MM.1S (cell line): ENCODE results near the gene BTN2A1.

Experiments
- DNase-seq: peaks from one replicate; pipeline ENCODE4 v3.0.0-alpha.2; 2015
- H2AFZ ChIP-seq: fragments of 300-600 bp; sonication (generic); 2 replicates; pipeline ENCODE4 v1.6.0; 2016; ENCODE audit warnings: antibody characterized with exemption, low read length
- H3F3A ChIP-seq: fragments of 300-600 bp; sonication (generic); 2 replicates; pipeline ENCODE4 v1.6.1; 2016; ENCODE audit warnings: mild to moderate bottlenecking, antibody characterized with exemption, low read length, moderate library complexity, mixed read lengths; ENCODE audit not compliant: insufficient read depth
- H3K27ac ChIP-seq: fragments of 300-600 bp; sonication (generic); 2 replicates; pipeline ENCODE4 v1.5.1; 2016; ENCODE audit warnings: mild to moderate bottlenecking, low read length
- H3K27me3 ChIP-seq: fragments of 300-600 bp; sonication (generic); replicated peaks from 2 replicates; pipeline ENCODE4 v1.6.0; 2016; ENCODE audit warnings: low read length; ENCODE audit not compliant: insufficient read depth
- H3K36me3 ChIP-seq: fragments of 300-600 bp; sonication (generic); replicated peaks from 2 replicates; pipeline ENCODE4 v1.6.1; 2016; ENCODE audit warnings: mild to moderate bottlenecking, low read length, mixed read lengths; ENCODE audit not compliant: insufficient read depth
- H3K4me1 ChIP-seq: fragments of 300-600 bp; sonication (generic); 2 replicates; pipeline ENCODE4 v1.6.1; 2016; ENCODE audit warnings: low read length, mixed read lengths
- H3K4me2 ChIP-seq: fragments of 300-600 bp; sonication (generic); 2 replicates; pipeline ENCODE4 v1.6.0; 2016; ENCODE audit warnings: low read depth, low read length
- H3K4me3 ChIP-seq: fragments of 300-600 bp; sonication (generic); 2 replicates; pipeline ENCODE4 v1.5.1; 2016; ENCODE audit warnings: low read length, mixed read lengths
- H3K79me2 ChIP-seq: fragments of 300-600 bp; sonication (generic); 2 replicates; pipeline ENCODE4 v1.6.1; 2016; ENCODE audit warnings: mixed run types, low read length, mixed read lengths
- H3K9ac ChIP-seq: fragments of 300-600 bp; sonication (generic); 2 replicates; pipeline ENCODE4 v1.6.1; 2016; ENCODE audit warnings: low read length, mixed read lengths
- H3K9me2 ChIP-seq: fragments of 300-600 bp; sonication (generic); replicated peaks from 2 replicates; pipeline ENCODE4 v1.6.1; 2016; ENCODE audit warnings: mild to moderate bottlenecking, low read length, mixed read lengths; ENCODE audit not compliant: insufficient read depth
- H3K9me3 ChIP-seq: fragments of 300-600 bp; sonication (generic); replicated peaks from 2 replicates; pipeline ENCODE4 v1.6.1; 2016; ENCODE audit warnings: mild to moderate bottlenecking, low read length, mixed read lengths; ENCODE audit not compliant: insufficient read depth
- H4K20me1 ChIP-seq: fragments of 300-600 bp; sonication (generic); 2 replicates; pipeline ENCODE4 v1.6.1; 2016; ENCODE audit warnings: mild to moderate bottlenecking, low read length, moderate library complexity, mixed read lengths; ENCODE audit not compliant: insufficient read depth
- CTCF ChIP-seq: fragments of 300-600 bp; sonication (generic); IDR thresholded peaks from 2 replicates; pipeline ENCODE4 v1.5.1; 2016; ENCODE audit warnings: antibody characterized with exemption, low read length, mixed read lengths
- EZH2 ChIP-seq: fragments of 300-600 bp; sonication (generic); optimal IDR thresholded peaks from 2 replicates; pipeline ENCODE3; 2017; ENCODE audit warnings: low read depth, mild to moderate bottlenecking, antibody characterized with exemption, low read length, mixed read lengths
- EZH2phosphoT487 ChIP-seq: fragments of 300-600 bp; sonication (generic); IDR thresholded peaks from 2 replicates; pipeline ENCODE4 v1.6.1; 2018; ENCODE audit warnings: antibody characterized with exemption, low read length

BTN2A1 gene

GRCh38 chr6:26514984-26515383 is 57.2 kb downstream of the BTN2A1 start:
- H3K27ac ChIP-seq: no peak overlapping the region
- no peak overlapping the region for H3K9ac ChIP-seq
- no peak overlapping the region for H2AFZ ChIP-seq

GRCh38 chr6:26516481-26517427 is 59.0 kb downstream of the BTN2A1 start:
- Histone ChIP-seq H3K9me2 (no peaks in the 10 kb centered on the region), H3K9ac (no peak overlapping the region), H2AFZ (no peak overlapping the region), H3K4me1 (peaks cover 7% of the 10 kb centered on the region), H3F3A (peaks cover 9% of the 10 kb centered on the region), H3K27me3 (no peaks in the 10 kb centered on the region), H3K79me2 (no peaks in the 10 kb centered on the region), H3K4me2 (no peak overlapping the region), H3K9me3 (no peaks in the 10 kb centered on the region), H3K4me3 (no peak overlapping the region), H3K27ac (no peak overlapping the region), H3K36me3 (no peaks in the 10 kb centered on the region), H4K20me1 (no peaks in the 10 kb centered on the region)
- TF ChIP-seq CTCF: no peak
- no peak for DNase-seq

More at GRCh38 chr6:26514984-26515383, 57.2 kb downstream of the BTN2A1 start:
- DNase-seq: no peak
- Histone ChIP-seq H3K36me3 (no peaks in the 10 kb centered on the region), H3F3A (no peaks in the 10 kb centered on the region), H3K79me2 (no peaks in the 10 kb centered on the region), H3K4me2 (no peak overlapping the region), H3K9me2 (no peaks in the 10 kb centered on the region), H3K9me3 (no peaks in the 10 kb centered on the region), H3K27me3 (no peaks in the 10 kb centered on the region), H3K4me3 (no peak overlapping the region), H3K4me1 (peaks cover 1% of the 10 kb centered on the region), H4K20me1 (no peaks in the 10 kb centered on the region)
- TF ChIP-seq EZH2: no peak
- TF ChIP-seq CTCF: no peak
- TF ChIP-seq EZH2phosphoT487: no peak
